CD4-positive, alpha-beta T cell treated with Interleukin-10 for 1 hour (primary cell): ENCODE measurements around the gene ADAT1.
A peak's percentile ranks its signal among the peaks of the same experiment; 100 is the strongest.
"Not testable (repeated sequence)": the region's sequence is repeated elsewhere in the genome, so short reads cannot be mapped to it uniquely, and the experiment has no call there.

Source experiments
- DNase-seq: peaks from one replicate; pipeline ENCODE4 v3.0.0-alpha.2; 2020

Gene ADAT1

GRCh38 chr16:75620326-75621169, 2.5 kb downstream of the ADAT1 start:
- DNase-seq = peak; percentile 83

DNA sequence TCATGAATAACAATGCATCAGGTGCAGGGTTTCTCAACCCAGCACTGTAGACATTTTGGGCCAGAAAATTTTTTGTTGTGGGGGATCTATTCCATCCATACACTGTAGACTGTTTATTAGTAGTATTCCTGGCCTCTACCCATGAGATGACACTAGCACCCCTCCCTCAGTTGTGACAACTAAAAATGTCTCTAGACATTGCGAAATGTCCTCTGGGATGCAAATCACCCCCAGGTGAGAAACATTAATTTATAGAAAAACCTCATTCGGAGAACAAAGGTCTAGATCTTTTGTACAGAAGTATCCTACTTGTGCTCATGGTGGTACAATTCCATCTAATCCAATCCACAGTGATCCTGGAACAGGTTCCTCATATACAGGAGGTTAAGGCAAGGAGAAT, 4.3 kb downstream of the ADAT1 start:
- DNase-seq = no peak

GRCh38 chr16:75617121-75617520, 6.0 kb downstream of the ADAT1 start:
- DNase-seq = no peak

DNA sequence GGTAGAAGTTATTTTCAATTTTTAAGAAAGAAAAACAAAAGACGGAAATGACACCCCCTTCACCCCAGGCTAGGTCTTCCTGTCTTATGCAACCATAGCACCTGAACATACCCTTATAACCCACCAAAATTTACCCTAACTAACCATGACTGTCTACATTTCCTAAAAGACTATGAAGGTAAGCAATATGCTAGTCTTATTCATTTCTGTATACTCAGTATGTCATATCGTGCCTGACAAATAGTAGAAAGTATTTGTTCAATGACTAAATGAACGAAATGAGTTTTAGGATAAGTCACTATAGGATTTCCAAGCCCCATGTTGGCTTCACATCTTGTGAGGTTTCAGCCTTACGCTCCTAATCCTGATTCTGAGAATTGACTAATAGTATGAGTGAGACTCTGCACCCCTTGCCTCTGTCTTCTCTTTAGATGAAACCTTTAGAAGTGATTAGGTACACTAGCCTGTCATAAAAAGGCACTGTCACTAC, 6.5 kb downstream of the ADAT1 start:
- peak; percentile 58 for DNase-seq

GRCh38 chr16:75615619-75616018, 7.5 kb downstream of the ADAT1 start:
- DNase-seq = no peak

DNA sequence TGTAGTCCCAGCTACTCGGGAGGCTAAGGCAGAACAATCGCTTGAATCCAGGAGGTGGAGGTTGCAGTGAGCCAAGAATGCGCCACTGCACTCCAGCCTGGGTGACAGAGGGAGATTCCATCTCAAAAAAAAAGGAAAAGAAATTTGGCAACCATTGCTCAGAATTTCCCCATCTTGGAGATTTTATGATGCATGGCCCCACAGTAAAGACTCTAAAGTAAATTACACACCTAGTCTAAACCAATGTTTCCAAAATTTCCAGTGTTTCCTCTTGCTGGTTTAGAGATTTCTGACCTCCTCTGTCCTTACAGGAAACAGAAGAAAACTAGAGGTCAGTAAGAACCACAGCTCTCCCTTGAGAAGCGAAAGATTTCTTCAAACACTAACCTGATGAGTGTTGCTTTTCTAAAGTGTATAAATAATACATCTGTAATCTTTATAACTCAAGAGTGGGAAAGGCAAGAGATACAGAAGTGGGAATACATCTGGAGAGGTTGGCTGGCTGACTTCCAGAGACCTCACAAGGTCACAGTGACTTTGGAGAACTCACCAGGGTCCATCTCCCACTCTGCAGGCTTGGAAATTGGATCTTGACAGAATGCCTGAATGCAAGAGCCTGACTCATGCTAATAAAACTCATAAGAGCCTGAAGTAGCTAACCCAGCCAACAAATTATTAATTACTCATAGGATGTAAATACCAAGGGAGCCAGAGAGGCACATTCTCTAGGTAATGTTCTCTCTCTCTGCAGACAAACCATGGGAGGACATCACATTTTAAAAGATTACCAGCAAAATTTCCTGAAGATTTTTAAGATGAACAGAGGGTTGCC, 8.8 kb downstream of the ADAT1 start:
- no peak for DNase-seq

DNA sequence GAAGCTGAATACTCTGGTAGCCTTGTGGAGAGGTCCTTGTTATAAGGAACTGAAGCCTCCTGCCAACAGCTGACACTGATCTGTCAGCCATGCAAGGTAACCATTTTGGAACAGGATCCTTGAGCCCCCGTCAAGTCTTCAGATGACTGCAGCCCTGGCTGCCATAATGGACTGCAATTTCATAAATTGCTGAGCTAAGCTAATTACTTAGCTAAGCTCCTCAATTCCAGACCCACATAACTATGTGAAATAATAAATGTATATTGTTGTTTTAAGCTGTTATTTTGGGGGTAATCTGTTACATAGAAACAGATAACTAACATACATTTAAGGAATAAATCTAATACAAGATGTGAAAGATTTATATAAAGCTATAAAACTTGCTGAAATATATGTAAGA, 16.6 kb downstream of the ADAT1 start:
- no peak for DNase-seq

GRCh38 chr16:75603241-75603640, 19.8 kb downstream of the ADAT1 start:
- no peak for DNase-seq

DNA sequence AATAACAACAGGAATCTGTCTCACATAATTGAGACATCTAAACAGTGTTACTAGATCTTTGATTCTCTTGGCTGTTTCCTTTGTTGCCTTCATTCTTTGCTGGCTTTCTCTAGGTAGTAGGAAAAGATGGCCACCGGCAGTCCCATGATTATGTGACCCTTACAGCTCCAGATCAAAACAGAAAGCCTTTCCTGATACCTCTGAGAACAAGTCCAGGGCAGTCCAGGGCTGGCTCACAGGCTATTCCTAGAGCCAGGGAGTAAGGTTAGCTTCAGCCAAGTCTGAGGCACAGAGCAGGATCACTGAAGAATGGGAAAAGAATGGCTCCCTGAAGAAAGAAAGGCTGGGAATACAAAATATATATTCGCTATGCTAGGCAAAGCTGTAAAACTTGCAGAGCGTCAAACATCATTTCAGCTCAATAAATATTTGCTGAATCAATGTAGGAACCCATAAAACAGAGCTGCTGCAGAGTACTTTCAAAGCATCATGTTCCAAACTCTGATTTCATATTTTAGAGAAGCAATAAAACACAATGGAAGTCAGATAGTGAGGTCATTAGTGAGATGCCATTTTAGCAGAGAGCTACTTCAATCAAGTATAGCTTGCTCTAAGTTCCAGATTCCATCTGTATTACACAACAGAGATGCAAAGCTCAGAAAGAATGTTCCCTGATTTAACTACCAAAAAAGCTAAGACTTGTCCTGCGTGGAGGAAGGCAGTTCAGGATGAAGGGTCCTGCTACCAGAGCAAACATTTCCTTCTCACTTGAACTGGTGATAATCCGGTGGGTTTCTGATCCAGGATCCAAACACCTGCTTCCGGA, 23.4 kb downstream of the ADAT1 start:
- no peak for DNase-seq

- DNase-seq = no peak
These were observed 29.0 kb downstream of the ADAT1 start for GRCh38 chr16:75593825-75594820.

DNA sequence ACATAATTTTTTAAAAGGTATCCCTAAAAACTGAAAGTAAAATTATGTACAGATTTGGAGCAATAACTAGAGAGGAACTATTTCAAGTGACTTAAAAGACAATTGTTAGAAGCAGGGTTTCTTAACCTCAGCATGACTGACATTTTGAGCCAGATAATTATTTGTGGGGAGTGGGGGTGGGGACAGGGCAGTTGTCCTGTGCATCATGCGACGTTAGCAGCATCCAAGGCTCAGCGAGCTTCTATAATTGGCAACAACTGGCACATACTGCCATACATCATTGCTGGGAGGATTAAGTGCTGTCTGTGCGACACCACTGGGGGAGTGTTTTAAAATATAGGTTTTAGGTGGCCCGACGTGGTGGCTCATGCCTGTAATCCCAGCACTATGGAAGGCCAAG, 29.8 kb downstream of the ADAT1 start:
- DNase-seq = no peak

DNA sequence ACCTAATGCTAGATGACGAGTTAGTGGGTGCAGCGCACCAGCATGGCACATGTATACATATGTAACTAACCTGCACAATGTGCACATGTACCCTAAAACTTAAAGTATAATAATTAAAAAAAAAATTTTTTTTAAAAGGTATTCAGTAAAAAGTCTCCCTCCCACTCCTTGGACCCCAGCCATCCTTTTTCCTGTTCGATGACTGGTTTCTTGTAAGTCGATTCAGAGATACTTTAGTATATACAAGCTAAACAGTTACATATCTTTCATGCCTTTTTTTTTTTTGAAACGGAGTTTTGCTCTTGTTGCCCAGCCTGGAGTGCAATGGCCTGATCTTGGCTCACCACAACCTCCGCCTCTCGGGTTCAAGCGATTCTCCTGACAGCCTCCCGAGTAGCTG, 31.2 kb downstream of the ADAT1 start:
- not testable (repeated sequence) for DNase-seq

DNA sequence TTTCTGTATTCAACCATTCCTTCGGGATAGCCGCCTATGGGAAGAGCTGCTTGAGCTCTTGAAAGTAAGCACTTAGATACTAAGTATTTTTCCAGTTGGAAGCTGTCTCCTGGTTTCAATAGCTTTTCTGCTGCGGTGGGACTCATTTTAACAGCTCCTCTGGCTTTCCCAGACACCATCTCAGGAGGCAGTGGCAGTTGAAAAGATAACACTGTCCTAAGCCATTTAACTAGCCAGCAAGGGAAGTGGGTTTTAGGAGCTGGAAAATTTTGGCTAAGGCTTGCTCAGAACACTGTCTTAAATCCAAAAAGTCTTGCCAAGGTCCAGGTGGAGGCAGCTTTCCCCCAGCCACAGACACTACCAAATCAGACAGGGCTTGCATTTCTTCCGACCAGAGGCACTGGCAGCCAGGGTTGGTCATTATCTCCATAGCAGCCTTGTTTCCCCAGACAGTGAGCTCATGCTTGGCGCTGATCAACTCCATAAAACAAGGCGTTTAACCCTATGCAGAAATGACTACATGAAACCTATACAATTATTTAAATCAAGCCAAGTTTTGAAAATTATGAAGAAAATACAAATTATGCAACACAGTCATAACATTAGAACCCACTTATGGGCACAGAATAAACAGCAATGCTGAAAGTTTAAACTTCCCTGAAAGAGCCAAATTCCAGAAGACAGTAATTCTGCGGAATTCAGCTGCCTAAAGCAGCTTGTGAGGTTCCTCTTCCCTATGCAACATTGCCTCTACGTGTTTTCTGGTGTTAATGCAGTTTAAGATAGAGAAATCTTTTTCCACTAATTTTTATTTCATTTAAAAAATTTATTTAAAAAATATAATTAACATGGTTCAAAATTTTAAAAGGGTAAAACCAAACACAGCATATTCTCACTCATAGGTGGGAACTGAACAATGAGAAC, 31.9 kb downstream of the ADAT1 start:
- DNase-seq = no peak

DNA sequence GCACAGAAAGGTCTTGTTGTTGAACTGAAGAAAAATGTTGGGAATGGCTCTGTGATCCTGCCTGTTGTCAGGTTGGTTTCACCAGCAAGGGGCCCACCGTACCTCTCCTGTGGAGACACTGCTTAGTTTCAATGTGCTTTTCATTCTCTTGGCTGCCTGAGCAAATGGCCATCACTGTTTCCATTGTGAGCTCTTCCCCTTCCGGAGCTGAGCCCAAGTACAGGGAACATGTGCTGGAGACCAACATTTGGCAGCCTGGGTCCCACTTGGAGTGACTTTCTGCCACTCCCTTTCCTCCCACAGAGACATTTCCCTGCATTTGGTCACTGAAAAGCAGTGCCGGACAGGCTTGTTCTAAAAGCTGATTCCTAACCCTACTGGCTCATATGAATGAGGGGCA, 33.8 kb downstream of the ADAT1 start:
- DNase-seq = no peak

GRCh38 chr16:75588716-75589115, 34.4 kb downstream of the ADAT1 start:
- no peak for DNase-seq

GRCh38 chr16:75584108-75584507, 39.0 kb downstream of the ADAT1 start:
- DNase-seq = no peak

DNA sequence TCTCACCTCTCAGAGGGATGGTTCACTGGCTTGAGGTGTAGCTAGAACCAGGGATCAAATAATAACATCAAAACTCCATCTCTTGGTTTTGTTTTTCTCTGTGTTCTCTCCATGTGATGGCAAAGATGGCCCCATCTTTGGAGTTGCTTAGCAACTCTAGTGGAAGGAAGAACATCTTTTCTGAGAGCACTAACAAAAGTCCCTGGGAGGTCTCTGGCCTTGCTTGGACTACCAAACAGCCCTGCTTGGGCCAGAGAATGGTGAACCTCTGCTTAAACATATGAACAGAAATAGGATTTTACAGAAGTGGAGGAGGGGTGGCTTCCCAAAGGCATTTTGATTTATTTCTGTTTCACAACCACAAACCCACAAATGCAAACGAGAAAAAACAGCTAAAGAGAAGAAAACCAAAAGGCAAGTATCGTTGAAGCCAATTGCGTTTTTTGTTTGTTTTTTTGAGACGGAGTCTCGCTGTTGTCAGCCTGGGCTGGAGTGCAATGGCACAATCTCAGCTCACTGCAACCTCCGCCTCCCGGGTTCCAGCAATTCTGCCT, 43.7 kb downstream of the ADAT1 start:
- no peak for DNase-seq

GRCh38 chr16:75578725-75579124, 44.4 kb downstream of the ADAT1 start:
- DNase-seq = no peak

DNA sequence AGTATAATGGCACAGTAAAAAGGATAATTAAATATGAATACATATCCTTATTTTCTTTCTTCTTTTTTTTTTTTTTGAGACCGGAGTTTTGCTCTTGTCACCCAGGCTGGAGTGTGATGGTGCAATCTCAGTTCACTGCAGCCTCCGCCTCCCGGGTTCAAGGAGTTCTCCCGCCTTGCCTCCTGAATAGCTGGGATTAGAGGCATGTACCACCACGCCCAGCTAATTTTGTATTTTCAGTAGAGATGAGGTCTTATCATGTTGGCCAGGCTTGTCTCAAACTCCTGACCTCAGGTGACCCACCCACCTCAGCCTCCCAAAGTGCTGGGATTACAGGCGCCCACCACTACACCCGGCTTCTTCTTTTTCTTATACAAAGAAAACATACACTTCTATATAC, 44.9 kb downstream of the ADAT1 start:
- no peak for DNase-seq

GRCh38 chr16:75576384-75576811, 46.7 kb downstream of the ADAT1 start:
- no peak for DNase-seq
